ENCODE measurements around the gene FAM53B. TPM values are rescaled to one million over a fixed set of nuclear protein-coding genes. Genes with fewer than 3 reads are reported as not detected.

FAM53B gene
- total RNA-seq, 1 experiment from 2014 or later, result 10.0 TPM

GRCh38 chr10:124652200-124652599 is 92.0 kb downstream of the FAM53B start:
- no peak for DNase-seq (ENCODE audit: extremely low read depth, low read depth)

- no peak for DNase-seq (ENCODE audit: extremely low read depth, low read depth)
Measured at GRCh38 chr10:124651402-124651891, 92.7 kb downstream of the FAM53B start.

- no peak for DNase-seq (ENCODE audit: extremely low read depth, low read depth)
Measured at GRCh38 chr10:124650820-124651401, 93.3 kb downstream of the FAM53B start.

DNA sequence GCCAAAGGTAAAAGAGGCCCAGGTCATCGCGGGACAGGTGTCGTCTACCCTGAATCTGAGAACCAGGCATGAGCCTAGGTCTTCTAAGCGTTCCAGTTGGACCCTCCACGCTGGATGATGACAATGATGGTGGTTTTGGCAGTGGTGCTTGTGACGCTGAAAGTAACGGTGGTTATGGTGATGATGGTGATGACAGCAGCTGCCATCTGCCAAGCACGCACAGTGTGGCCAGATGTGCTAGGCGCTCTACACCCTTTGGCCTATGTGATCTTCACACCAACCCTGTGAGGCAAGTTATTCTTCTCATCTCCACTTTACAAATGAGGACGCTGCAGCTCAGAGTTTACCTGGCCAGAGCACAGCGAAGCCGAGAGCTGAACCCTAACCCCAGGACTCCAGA is 93.9 kb downstream of the FAM53B start:
- no peak for DNase-seq (ENCODE audit: extremely low read depth, low read depth)

DNA sequence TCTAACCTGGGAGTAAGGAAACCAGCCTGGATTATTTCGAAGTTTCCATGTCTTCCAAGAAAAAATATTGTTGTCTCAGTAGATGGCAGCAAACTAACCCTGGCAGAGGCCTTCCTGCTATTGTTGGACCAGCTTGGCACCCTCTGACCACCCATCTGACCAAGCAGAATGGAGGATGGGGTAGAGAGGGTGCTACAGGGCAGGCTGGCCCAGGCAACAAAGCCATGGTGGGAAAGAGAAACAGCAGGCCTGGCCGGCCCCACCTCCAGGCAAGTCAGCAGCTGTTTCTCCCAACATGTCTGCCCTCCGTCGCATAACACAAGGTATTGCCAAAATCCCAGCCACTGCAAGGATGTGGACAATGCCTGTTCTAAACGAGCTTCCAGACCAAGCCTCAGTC is 95.0 kb downstream of the FAM53B start:
- no peak for DNase-seq (ENCODE audit: extremely low read depth, low read depth)

- no peak for DNase-seq (ENCODE audit: extremely low read depth, low read depth)
Measured at GRCh38 chr10:124648738-124649137, 95.4 kb downstream of the FAM53B start.

GRCh38 chr10:124648131-124648475 is 96.1 kb downstream of the FAM53B start:
- DNase-seq (ENCODE audit: extremely low read depth, low read depth), result no peak

DNA sequence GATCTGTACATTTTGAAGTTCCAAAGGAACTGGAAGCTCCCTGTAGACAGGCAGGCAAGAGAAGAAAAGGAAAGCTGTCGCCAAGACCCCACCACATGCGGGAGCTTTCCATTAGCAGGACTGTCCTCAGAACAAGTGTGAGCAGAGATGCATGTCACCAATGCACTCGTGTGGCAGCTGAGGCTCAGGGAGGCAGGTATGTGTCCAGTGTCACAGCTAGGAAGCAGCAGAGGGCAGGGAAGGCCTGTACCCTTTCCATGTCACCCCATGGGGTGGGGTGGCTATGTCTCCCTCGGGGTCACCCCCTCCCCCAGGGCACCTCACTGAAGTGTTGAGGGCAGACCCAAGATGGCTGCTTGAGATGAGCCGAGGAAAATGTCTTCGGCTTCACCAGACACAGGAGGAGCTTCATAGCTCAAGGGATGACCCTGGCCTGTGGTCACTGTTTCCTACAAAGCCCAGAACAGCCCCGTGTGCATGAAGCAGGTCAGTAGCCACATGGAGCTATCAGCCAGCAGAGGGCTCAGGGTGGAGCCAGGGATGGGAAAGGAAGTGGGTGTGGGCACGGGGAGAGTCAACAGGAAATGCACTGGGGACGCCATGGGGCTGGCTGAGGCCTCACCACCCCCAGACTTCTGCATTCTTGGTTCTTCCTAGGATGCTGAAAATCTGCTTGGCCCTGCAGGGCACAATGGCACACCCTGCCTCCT is 96.6 kb downstream of the FAM53B start:
- peak; percentile 31 for DNase-seq (ENCODE audit: extremely low read depth, low read depth)

GRCh38 chr10:124646483-124647352 is 97.5 kb downstream of the FAM53B start:
- no peak for DNase-seq (ENCODE audit: extremely low read depth, low read depth)

- DNase-seq (ENCODE audit: extremely low read depth, low read depth), result no peak
Measured at GRCh38 chr10:124645467-124646095, 98.6 kb downstream of the FAM53B start.

- no peak for DNase-seq (ENCODE audit: extremely low read depth, low read depth)
Measured at GRCh38 chr10:124644771-124645415, 99.3 kb downstream of the FAM53B start.

GRCh38 chr10:124644236-124644635 is 99.9 kb downstream of the FAM53B start:
- DNase-seq (ENCODE audit: extremely low read depth, low read depth), result no peak

- DNase-seq (ENCODE audit: extremely low read depth, low read depth), result no peak
Measured at GRCh38 chr10:124643330-124644009, 100.7 kb downstream of the FAM53B start.

DNA sequence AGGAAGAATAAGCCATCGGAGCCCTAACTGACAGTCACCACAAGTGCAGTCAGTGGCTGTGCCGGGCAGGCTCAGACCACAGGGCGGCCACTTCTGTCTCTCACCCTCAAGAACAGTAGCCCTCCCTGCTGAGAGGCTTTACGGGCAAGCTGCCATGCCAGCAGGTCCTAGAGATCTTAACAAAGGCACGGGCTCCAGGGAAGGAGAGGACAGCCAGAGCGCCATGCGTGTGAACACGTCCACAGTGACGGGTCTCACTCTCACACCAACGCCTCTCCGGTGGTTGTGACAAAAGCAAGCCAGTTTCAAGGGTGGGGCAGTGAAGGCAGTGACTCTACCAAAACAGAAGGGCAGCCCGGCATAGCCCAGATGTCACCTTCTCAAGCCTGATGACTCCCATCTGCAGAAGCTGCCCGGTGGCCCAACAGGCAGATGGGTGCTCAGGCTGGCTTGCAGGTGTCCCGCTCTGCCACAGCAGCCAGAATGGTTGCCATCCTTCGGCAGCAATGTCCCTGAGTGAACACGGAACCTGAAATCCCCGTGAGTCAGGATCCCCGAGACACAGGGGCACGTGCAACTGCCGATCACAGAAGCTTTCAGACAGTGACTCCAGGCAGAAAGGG is 102.0 kb downstream of the FAM53B start:
- no peak for DNase-seq (ENCODE audit: extremely low read depth, low read depth)

- DNase-seq (ENCODE audit: extremely low read depth, low read depth), result no peak
Measured at GRCh38 chr10:124641282-124642087, 102.7 kb downstream of the FAM53B start.

DNA sequence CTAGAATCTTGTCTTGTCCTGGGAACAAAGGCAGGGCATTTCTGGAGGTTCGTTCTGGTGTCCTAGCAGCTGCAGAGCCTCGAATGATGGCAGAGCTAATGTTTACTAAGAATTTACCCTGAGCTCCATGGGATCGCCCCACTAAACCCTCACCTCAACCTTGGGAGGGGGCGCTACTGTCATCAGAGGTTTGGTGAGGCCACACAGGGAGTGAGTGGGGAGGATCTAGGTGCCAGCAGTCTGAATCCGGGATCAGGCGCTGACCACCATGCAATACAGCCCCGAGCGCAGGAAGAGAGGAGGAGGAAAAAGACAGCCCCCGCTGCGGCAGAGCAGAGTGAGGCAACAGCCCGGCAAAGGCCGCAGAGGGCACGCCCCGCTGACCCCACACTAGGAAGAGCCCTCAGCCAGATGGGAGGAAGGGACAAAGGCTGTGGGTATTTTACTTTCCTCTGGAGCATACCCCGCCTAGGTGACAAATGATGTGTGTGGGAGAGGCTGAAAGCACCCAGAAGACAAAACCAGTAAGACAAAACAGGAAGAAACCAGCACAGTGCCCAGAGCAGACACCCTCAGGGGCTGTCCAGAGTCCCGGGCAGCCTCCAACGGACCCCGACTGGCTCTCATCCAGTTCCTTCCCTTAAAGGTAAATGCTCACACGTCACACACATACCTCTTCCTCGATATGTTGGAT is 103.5 kb downstream of the FAM53B start:
- no peak for DNase-seq (ENCODE audit: extremely low read depth, low read depth)

DNA sequence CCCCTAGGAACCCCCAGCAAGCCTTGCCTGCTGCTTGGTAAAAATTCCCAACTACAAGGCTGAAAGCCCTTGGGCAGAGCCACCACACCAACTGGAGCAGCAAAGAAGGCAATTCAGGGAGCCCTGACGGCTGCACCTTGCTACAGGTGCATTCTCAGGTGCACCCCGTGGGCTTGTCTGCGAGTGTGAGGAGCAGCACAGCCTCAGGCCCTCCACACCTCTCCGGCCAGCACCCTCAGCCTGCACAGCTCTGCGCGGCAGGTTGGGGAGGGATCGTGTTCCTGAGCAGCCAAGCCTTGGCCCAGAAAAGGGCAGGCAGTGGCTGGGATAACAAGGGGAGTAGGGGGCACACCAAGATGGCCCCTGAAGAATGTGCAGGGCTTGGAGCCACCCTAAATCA is 104.1 kb downstream of the FAM53B start:
- DNase-seq (ENCODE audit: extremely low read depth, low read depth), result no peak

GRCh38 chr10:124639646-124640045 is 104.5 kb downstream of the FAM53B start:
- no peak for DNase-seq (ENCODE audit: extremely low read depth, low read depth)

Data from NCI-H460 (cell line).